K562 (cell line): Measurements from ENCODE around the gene PRKCE. TPM values are rescaled to one million over a fixed set of nuclear protein-coding genes. Genes with fewer than 3 reads are reported as not detected.

Experiments used
- FOXJ2 ChIP-seq: fragments of 200-800 bp; sonication (Bioruptor generic); IDR thresholded peaks from 2 replicates; pipeline ENCODE4 v1.6.1; 2016; ENCODE audit warnings: missing genetic modification characterization, missing compliant biosample characterization
- HNRNPL ChIP-seq: fragments of 200-400 bp; formaldehyde crosslinking; IDR thresholded peaks from 2 replicates; pipeline ENCODE4 v1.6.1; 2017; ENCODE audit warnings: low read depth, mild to moderate bottlenecking, low read length
- JUNB ChIP-seq: fragments of 450-650 bp; formaldehyde crosslinking; conservative IDR thresholded peaks from 2 replicates; pipeline ENCODE4 v1.4.0; 2020; ENCODE audit warnings: mild to moderate bottlenecking
- MTA2 ChIP-seq: fragments of 450-650 bp; IDR thresholded peaks from 2 replicates; pipeline ENCODE4 v1.6.1; 2016; ENCODE audit warnings: low read depth
- MTA3 ChIP-seq: fragments of 450-650 bp; formaldehyde crosslinking; IDR thresholded peaks from 2 replicates; pipeline ENCODE4 v1.6.1; 2017; ENCODE audit warnings: mild to moderate bottlenecking, borderline replicate concordance
- NBN ChIP-seq: fragments of 450-650 bp; IDR thresholded peaks from 2 replicates; pipeline ENCODE4 v1.6.1; 2016; ENCODE audit warnings: low read depth, mild to moderate bottlenecking
- RCOR1 ChIP-seq, 2 experiments: IDR thresholded peaks; 2 replicates each; pipeline ENCODE4 v1.6.1; 2012; ENCODE audit warnings: low read depth in 2 of 2, low read length in 2 of 2, borderline replicate concordance in 1 of 2, improper control_type of control experiment in 1 of 2
- SMARCA4 ChIP-seq: fragments of 450-650 bp; IDR thresholded peaks from 2 replicates; pipeline ENCODE4 v1.6.1; 2016
- SNRNP70 ChIP-seq: fragments of 200-400 bp; formaldehyde crosslinking; optimal IDR thresholded peaks from 2 replicates; pipeline ENCODE3; 2017; ENCODE audit warnings: low read depth, low read length
- STAT5A ChIP-seq: IDR thresholded peaks from 2 replicates; pipeline ENCODE4 v1.6.1; 2012; ENCODE audit warnings: low read length, inconsistent platforms, borderline replicate concordance
- TCFL5 ChIP-seq: fragments of 250-450 bp; sonication (Bioruptor Pico); conservative IDR thresholded peaks from 2 replicates; pipeline ENCODE4 v1.6.1; 2021; ENCODE audit warnings: mild to moderate bottlenecking, moderate library complexity, matching md5 sums
- ZNF217 ChIP-seq: sonication (generic); formaldehyde crosslinking; IDR thresholded peaks from 2 replicates; pipeline ENCODE4 v1.8.0; 2022; ENCODE audit warnings: mild to moderate bottlenecking, missing genetic modification reagents
- ZNF263 ChIP-seq: sonication (generic); formaldehyde crosslinking; IDR thresholded peaks from 2 replicates; pipeline ENCODE4 v1.8.0; 2022; ENCODE audit warnings: mild to moderate bottlenecking, missing genetic modification reagents, borderline replicate concordance
- ZNF354B ChIP-seq: fragments of 250-450 bp; sonication (Bioruptor Pico); IDR thresholded peaks from 2 replicates; pipeline ENCODE4 v1.4.0; 2020
- ZNF699 ChIP-seq: fragments of 250-450 bp; sonication (Bioruptor Pico); IDR thresholded peaks from 2 replicates; pipeline ENCODE4 v1.8.0; 2021; ENCODE audit warnings: mild to moderate bottlenecking, moderate library complexity; ENCODE audit not compliant: insufficient replicate concordance
- polyA plus RNA-seq, 8 experiments: library from polyadenylated mRNA; depleted of rRNA in 4 of 8; stranded (reverse) in 5 of 8; unstranded in 3 of 8; fragments of >200 nt; fragmentation: Nextera tagmentation in 2 of 8; fragmentation: Illumina TruSeq in 1 of 8; extraction: Ambion mirVana in 2 of 8; extraction: Trizol in 1 of 8; gene quantifications; 2 replicates each; pipeline versions ENCODE4 v1.2.1 to v1.2.3, GENCODE V29; 2011 to 2014; ENCODE audit warnings: inconsistent platforms in 1 of 8, missing spikeins in 1 of 8
- total RNA-seq, 7 experiments: library from RNA; depleted of rRNA in 6 of 7; stranded (reverse); fragments of >200 nt in 6 of 7; fragmentation: Illumina TruSeq in 2 of 7; extraction: Trizol in 2 of 7; gene quantifications; 2 replicates each; pipeline versions ENCODE4 v1.2.1 to v1.2.3, GENCODE V29; 2011 to 2021; ENCODE audit warnings: low replicate concordance in 1 of 7
- TF ChIP-seq, protein P1 (sequence below): fragments of 250-450 bp; sonication (Bioruptor Pico); IDR thresholded peaks from 2 replicates; pipeline ENCODE4 v1.8.0; 2022; ENCODE audit warnings: moderate library complexity, mild to moderate bottlenecking, inconsistent platforms
- TF ChIP-seq, protein P2 (sequence below): fragments of 450-650 bp; IDR thresholded peaks from 2 replicates; pipeline ENCODE4 v1.6.1; 2018; ENCODE audit warnings: mild to moderate bottlenecking, low read depth; ENCODE audit not compliant: partially characterized antibody
- TF ChIP-seq, protein P3 (sequence below): sonication (generic); formaldehyde crosslinking; IDR thresholded peaks from 2 replicates; pipeline ENCODE4 v1.5.0; 2020; ENCODE audit warnings: missing genetic modification reagents
- TF ChIP-seq, protein P4 (sequence below): fragments of 250-450 bp; sonication (Bioruptor Pico); IDR thresholded peaks from 2 replicates; pipeline ENCODE4 v1.4.0; 2020; ENCODE audit warnings: mild to moderate bottlenecking, moderate library complexity, borderline replicate concordance
- TF ChIP-seq, protein P5 (sequence below): sonication (generic); formaldehyde crosslinking; IDR thresholded peaks from 2 replicates; pipeline ENCODE4 v1.8.0; 2022; ENCODE audit warnings: mild to moderate bottlenecking, low read depth, missing genetic modification reagents

The PRKCE gene
- total and polyA plus RNA-seq, 9 of the 15 experiments (the other 6 are each of a cell fraction or from before 2014, with no cell fraction given), result 0.06 to 1.0 (median 0.22) TPM; not detected in 1

DNA sequence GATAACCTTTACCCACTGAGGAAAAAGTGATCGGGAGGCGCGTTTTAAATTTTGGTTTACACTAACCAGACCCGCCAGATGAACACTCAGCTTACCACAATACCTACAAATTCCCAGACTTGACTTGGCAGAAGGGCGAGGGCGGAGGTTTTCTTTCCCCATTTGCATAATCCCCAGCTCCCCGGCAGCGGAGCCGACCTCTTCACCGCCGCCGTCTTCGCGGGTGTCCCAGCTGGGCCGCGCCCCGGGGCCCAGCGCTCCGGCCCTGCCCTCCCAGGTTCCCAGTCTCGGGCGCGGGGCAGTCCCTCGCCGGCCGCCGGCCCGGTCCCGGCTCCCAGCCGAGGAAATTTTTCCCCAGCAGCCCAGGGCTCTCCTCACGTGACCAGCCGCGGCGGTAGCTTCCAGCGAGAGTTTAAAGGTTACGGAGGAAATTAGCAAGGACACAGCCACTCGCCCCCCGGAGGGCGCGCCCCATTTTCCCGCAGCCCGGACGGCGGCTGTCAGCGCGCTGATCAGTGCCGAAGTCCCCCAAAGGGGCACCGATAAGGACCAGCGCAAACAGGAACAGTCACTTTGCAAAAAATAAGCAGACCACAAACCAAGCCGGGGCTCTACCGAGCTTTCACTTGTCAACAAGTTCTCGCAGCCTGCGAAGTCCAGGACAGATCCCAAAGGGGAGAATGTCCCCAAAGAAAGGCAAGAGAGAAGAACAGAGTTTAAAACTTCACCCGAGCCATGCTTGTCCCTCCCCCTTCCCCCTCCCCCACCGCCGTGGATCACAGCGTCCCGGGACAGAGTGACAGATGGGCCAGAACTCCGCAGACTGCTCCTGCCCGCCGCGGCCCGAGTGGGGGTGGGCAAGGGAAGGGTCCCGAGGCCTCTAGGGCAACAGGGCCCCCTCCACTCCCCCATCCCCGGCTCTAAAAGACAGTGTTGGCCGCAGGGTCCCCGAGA is 1.3 kb upstream of the PRKCE start (continued):
- TF ChIP-seq, protein P1, sequence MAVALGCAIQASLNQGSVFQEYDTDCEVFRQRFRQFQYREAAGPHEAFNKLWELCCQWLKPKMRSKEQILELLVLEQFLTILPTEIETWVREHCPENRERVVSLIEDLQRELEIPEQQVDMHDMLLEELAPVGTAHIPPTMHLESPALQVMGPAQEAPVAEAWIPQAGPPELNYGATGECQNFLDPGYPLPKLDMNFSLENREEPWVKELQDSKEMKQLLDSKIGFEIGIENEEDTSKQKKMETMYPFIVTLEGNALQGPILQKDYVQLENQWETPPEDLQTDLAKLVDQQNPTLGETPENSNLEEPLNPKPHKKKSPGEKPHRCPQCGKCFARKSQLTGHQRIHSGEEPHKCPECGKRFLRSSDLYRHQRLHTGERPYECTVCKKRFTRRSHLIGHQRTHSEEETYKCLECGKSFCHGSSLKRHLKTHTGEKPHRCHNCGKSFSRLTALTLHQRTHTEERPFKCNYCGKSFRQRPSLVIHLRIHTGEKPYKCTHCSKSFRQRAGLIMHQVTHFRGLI (CRISPR knock-in tag), result no peak
- TF ChIP-seq MTA2 (no peak), ZNF354B (CRISPR knock-in tag) (no peak), ZNF263 (CRISPR knock-in tag) (no peak), JUNB (no peak), RCOR1 (IDR thresholded peaks at IDR 0.05; ENCODE audit: borderline replicate concordance in 1 of 2, low read depth in 2 of 2, low read length in 2 of 2) (no peak), FOXJ2 (tag) (no peak), ZNF217 (CRISPR knock-in tag) (no peak), NBN (no peak), HNRNPL (no peak), TCFL5 (CRISPR knock-in tag) (no peak), SNRNP70 (no peak), ZNF699 (CRISPR knock-in tag) (no peak), MTA3 (no peak), STAT5A (no peak), SMARCA4 (no peak; the same call in 1 of the 2 replicates)
- TF ChIP-seq, protein P2, sequence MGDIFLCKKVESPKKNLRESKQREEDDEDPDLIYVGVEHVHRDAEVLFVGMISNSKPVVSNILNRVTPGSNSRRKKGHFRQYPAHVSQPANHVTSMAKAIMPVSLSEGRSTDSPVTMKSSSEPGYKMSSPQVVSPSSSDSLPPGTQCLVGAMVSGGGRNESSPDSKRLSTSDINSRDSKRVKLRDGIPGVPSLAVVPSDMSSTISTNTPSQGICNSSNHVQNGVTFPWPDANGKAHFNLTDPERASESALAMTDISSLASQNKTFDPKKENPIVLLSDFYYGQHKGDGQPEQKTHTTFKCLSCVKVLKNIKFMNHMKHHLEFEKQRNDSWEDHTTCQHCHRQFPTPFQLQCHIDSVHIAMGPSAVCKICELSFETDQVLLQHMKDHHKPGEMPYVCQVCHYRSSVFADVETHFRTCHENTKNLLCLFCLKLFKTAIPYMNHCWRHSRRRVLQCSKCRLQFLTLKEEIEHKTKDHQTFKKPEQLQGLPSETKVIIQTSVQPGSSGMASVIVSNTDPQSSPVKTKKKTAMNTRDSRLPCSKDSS, result no peak
- TF ChIP-seq, protein P3, sequence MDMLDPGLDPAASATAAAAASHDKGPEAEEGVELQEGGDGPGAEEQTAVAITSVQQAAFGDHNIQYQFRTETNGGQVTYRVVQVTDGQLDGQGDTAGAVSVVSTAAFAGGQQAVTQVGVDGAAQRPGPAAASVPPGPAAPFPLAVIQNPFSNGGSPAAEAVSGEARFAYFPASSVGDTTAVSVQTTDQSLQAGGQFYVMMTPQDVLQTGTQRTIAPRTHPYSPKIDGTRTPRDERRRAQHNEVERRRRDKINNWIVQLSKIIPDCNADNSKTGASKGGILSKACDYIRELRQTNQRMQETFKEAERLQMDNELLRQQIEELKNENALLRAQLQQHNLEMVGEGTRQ (CRISPR knock-in tag), result peak; percentile 93
- TF ChIP-seq, protein P4, sequence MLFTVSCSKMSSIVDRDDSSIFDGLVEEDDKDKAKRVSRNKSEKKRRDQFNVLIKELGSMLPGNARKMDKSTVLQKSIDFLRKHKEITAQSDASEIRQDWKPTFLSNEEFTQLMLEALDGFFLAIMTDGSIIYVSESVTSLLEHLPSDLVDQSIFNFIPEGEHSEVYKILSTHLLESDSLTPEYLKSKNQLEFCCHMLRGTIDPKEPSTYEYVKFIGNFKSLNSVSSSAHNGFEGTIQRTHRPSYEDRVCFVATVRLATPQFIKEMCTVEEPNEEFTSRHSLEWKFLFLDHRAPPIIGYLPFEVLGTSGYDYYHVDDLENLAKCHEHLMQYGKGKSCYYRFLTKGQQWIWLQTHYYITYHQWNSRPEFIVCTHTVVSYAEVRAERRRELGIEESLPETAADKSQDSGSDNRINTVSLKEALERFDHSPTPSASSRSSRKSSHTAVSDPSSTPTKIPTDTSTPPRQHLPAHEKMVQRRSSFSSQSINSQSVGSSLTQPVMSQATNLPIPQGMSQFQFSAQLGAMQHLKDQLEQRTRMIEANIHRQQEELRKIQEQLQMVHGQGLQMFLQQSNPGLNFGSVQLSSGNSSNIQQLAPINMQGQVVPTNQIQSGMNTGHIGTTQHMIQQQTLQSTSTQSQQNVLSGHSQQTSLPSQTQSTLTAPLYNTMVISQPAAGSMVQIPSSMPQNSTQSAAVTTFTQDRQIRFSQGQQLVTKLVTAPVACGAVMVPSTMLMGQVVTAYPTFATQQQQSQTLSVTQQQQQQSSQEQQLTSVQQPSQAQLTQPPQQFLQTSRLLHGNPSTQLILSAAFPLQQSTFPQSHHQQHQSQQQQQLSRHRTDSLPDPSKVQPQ (CRISPR knock-in tag), result no peak
- TF ChIP-seq, protein P5, sequence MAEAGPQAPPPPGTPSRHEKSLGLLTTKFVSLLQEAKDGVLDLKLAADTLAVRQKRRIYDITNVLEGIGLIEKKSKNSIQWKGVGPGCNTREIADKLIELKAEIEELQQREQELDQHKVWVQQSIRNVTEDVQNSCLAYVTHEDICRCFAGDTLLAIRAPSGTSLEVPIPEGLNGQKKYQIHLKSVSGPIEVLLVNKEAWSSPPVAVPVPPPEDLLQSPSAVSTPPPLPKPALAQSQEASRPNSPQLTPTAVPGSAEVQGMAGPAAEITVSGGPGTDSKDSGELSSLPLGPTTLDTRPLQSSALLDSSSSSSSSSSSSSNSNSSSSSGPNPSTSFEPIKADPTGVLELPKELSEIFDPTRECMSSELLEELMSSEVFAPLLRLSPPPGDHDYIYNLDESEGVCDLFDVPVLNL (CRISPR knock-in tag), result no peak
